GM23248 (cell line): ENCODE data around the gene ENTPD7. TPM values are rescaled to one million over a fixed set of nuclear protein-coding genes. Genes with fewer than 3 reads are reported as not detected.

Source experiments
- DNase-seq: peaks from one replicate; pipeline ENCODE4 v3.0.0-alpha.2; 2015
- H2AFZ ChIP-seq: fragments of 200-600 bp; sonication (generic); 2 replicates; pipeline ENCODE4 v1.6.1; 2016; ENCODE audit warnings: antibody characterized with exemption
- H3F3A ChIP-seq: fragments of 200-600 bp; sonication (generic); 2 replicates; pipeline ENCODE4 v1.6.1; 2016; ENCODE audit warnings: mild to moderate bottlenecking, antibody characterized with exemption, mixed run types; ENCODE audit not compliant: insufficient read depth
- H3K27ac ChIP-seq: fragments of 200-600 bp; sonication (generic); 2 replicates; pipeline ENCODE4 v1.5.1; 2016; ENCODE audit warnings: mild to moderate bottlenecking
- H3K27me3 ChIP-seq: fragments of 200-600 bp; sonication (generic); replicated peaks from 2 replicates; pipeline ENCODE4 v1.6.1; 2016; ENCODE audit warnings: mild to moderate bottlenecking; ENCODE audit not compliant: insufficient read depth
- H3K36me3 ChIP-seq: fragments of 200-600 bp; sonication (generic); 2 replicates; pipeline ENCODE4 v1.6.1; 2016; ENCODE audit warnings: low read depth, mild to moderate bottlenecking
- H3K4me1 ChIP-seq: fragments of 200-600 bp; sonication (generic); 2 replicates; pipeline ENCODE4 v1.6.1; 2016; ENCODE audit warnings: mild to moderate bottlenecking; ENCODE audit not compliant: insufficient read depth
- H3K4me2 ChIP-seq: fragments of 200-600 bp; sonication (generic); one replicate; pipeline ENCODE4 v1.6.1; 2016; ENCODE audit warnings: mild to moderate bottlenecking; ENCODE audit not compliant: unreplicated experiment
- H3K4me3 ChIP-seq: fragments of 200-600 bp; sonication (generic); 2 replicates; pipeline ENCODE4 v1.5.1; 2016; ENCODE audit warnings: mild to moderate bottlenecking
- H3K79me2 ChIP-seq: fragments of 200-600 bp; sonication (generic); 2 replicates; pipeline ENCODE4 v1.6.1; 2016; ENCODE audit warnings: mild to moderate bottlenecking; ENCODE audit not compliant: insufficient read depth
- H3K9ac ChIP-seq: fragments of 200-600 bp; sonication (generic); 2 replicates; pipeline ENCODE4 v1.6.1; 2016; ENCODE audit warnings: mild to moderate bottlenecking
- H3K9me2 ChIP-seq: fragments of 200-600 bp; sonication (generic); 2 replicates; pipeline ENCODE4 v1.6.1; 2016; ENCODE audit warnings: mixed run types, mild to moderate bottlenecking, moderate library complexity; ENCODE audit not compliant: insufficient read depth
- H3K9me3 ChIP-seq: fragments of 200-600 bp; sonication (generic); one replicate; pipeline ENCODE4 v1.6.1; 2017; ENCODE audit warnings: low read depth
- H4K20me1 ChIP-seq: fragments of 200-600 bp; sonication (generic); 2 replicates; pipeline ENCODE4 v1.6.0; 2016; ENCODE audit not compliant: insufficient read depth
- EZH2 ChIP-seq: fragments of 200-600 bp; sonication (generic); IDR thresholded peaks from 2 replicates; pipeline ENCODE4 v1.6.1; 2018; ENCODE audit warnings: antibody characterized with exemption, mild to moderate bottlenecking; ENCODE audit not compliant: insufficient read depth, poor library complexity, severe bottlenecking
- EZH2phosphoT487 ChIP-seq: fragments of 200-600 bp; sonication (generic); IDR thresholded peaks from 2 replicates; pipeline ENCODE4 v1.6.1; 2018; ENCODE audit warnings: antibody characterized with exemption, moderate library complexity, mild to moderate bottlenecking, low read depth; ENCODE audit not compliant: insufficient read depth
- WGBS, 2 experiments: methylation state at CpG; one replicate each; pipeline ENCODE4 v1.1.6; 2015 to 2017; ENCODE audit warnings: low lambda C conversion rate in 2 of 2, low coverage in 1 of 2; ENCODE audit errors: missing lambda C conversion rate in 2 of 2; 5-methylcytosine and 5-hydroxymethylcytosine counted together
- in situ Hi-C: fragments of 300-500 bp; cut with MboI; formaldehyde crosslinking; loops from 2 replicates; pipeline ENCODE4 v1.15.0; 2020
- polyA plus RNA-seq: library from polyadenylated mRNA; unstranded; fragments of >200 nt; fragmentation: Nextera tagmentation; extraction: Ambion mirVana; gene quantifications from 2 replicates; pipeline ENCODE4 v1.2.1, GENCODE V29; 2016
- total RNA-seq: library from RNA; depleted of rRNA; stranded (reverse); fragments of >200 nt; shearing (Covaris generic); gene quantifications from 2 replicates; pipeline ENCODE4 v1.2.3, GENCODE V29; 2014

The ENTPD7 gene
- total and polyA plus RNA-seq, 2 experiments from 2014 or later, result 7.5 to 21.6 TPM

GRCh38 chr10:99667108-99667751 is 7.9 kb downstream of the ENTPD7 start:
- in situ Hi-C loops, result no loop called here
- TF ChIP-seq EZH2 (no peak), EZH2phosphoT487 (0 out of 2 replicates have a peak, but pooled peaks have one; percentile 48)
- Histone ChIP-seq H3K4me3 (0 out of 2 replicates have a peak overlapping the region, but pooled peaks have one; percentile 23), H3K9me2 (no peaks in the 10 kb centered on the region), H3K36me3 (peaks cover 50% of the 10 kb centered on the region), H3K9ac (peak overlapping the region; percentile 27; the same call in 1 of the 2 replicates), H4K20me1 (peaks cover 3% of the 10 kb centered on the region; the same call in 1 of the 2 replicates), H3F3A (peaks cover 40% of the 10 kb centered on the region), H3K9me3 (no peaks in the 10 kb centered on the region), H3K4me2 (peak overlapping the region; percentile 73), H3K4me1 (peaks cover 34% of the 10 kb centered on the region), H3K27ac (peak overlapping the region; percentile 65), H2AFZ (no peak overlapping the region), H3K79me2 (peaks cover 74% of the 10 kb centered on the region), H3K27me3 (no peaks in the 10 kb centered on the region)
- peak; percentile 92 for DNase-seq
- 3% methylated on average over 4 of the region's 4 CpGs for WGBS, 2 experiments

DNA sequence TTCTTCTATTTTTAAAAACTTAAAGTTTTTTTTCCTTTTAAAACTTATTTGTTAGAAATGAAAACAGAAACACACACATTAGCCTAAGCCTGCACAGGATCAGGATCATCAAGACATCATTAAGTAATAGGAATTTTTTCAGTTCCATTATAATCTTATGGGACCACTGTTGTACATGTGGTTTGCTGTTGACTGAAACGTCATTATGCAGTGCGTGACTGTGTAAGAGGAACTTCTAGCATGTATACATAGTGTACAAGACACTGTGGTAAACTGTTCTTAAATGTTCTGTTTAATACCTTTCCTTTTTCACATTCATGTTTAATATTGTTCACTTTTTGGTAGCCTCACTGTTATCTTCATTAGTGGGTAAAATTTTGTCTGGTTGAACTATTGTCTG is 12.1 kb downstream of the ENTPD7 start:
- Histone ChIP-seq H3F3A (peaks cover 39% of the 10 kb centered on the region), H3K27me3 (no peaks in the 10 kb centered on the region), H3K4me2 (no peak overlapping the region), H3K9me2 (no peaks in the 10 kb centered on the region), H3K36me3 (peaks cover 38% of the 10 kb centered on the region), H3K79me2 (peaks cover 66% of the 10 kb centered on the region), H4K20me1 (peaks cover 3% of the 10 kb centered on the region; the same call in 1 of the 2 replicates), H3K9me3 (no peaks in the 10 kb centered on the region), H3K4me1 (peaks cover 44% of the 10 kb centered on the region), H3K9ac (no peak overlapping the region), H3K27ac (no peak overlapping the region), H3K4me3 (no peak overlapping the region), H2AFZ (no peak overlapping the region)
- 98% methylated on average over 2 of the region's 2 CpGs for WGBS, 2 experiments
- TF ChIP-seq EZH2 (no peak), EZH2phosphoT487 (no peak)
- in situ Hi-C loops, result no loop called here
- no peak for DNase-seq

DNA sequence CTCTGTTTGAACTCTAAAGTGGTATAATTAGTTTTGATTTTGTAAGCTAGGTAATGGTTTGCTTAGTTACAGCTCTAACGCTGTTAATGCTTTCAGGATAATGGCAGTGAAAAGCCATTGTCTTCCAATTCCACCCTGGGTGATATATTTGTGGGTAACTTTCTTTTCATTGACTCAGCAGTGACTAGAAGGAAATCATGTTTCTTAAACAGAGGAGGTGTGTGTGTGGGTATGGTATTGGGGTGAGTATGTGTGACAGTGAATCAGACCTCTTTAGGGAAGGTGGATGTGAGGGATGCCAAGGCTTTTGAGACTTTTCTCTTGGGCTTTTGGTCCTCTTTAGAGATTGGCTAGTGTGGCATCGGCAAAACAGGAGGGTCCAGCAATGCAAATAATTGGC is 13.6 kb downstream of the ENTPD7 start:
- no peak overlapping the region for H3K4me3 ChIP-seq
- no peak overlapping the region for H3K9ac ChIP-seq
- H3F3A ChIP-seq, result peaks cover 32% of the 10 kb centered on the region
- peaks cover 76% of the 10 kb centered on the region for H3K79me2 ChIP-seq
- H3K27me3 ChIP-seq, result no peaks in the 10 kb centered on the region
- TF ChIP-seq EZH2phosphoT487, result no peak
- no peak for TF ChIP-seq EZH2
- DNase-seq, result peak; percentile 64
- peaks cover 43% of the 10 kb centered on the region for H3K4me1 ChIP-seq
- peaks cover 33% of the 10 kb centered on the region for H3K36me3 ChIP-seq
- H3K9me2 ChIP-seq, result no peaks in the 10 kb centered on the region
- no peaks in the 10 kb centered on the region for H4K20me1 ChIP-seq
- in situ Hi-C loops, result no loop called here
- no peak overlapping the region for H2AFZ ChIP-seq
- 72 to 81% methylated on average over 2 of the region's 2 CpGs for WGBS, 2 experiments
- peak overlapping the region; percentile 50 for H3K4me2 ChIP-seq
- H3K27ac ChIP-seq, result peak overlapping the region; percentile 34
- H3K9me3 ChIP-seq, result no peaks in the 10 kb centered on the region

- Histone ChIP-seq H2AFZ (no peak overlapping the region), H4K20me1 (no peaks in the 10 kb centered on the region), H3K9me2 (no peaks in the 10 kb centered on the region), H3K4me1 (peaks cover 43% of the 10 kb centered on the region), H3K4me2 (no peak overlapping the region), H3F3A (peaks cover 32% of the 10 kb centered on the region), H3K9ac (no peak overlapping the region), H3K9me3 (no peaks in the 10 kb centered on the region), H3K4me3 (no peak overlapping the region), H3K36me3 (peaks cover 28% of the 10 kb centered on the region), H3K27me3 (no peaks in the 10 kb centered on the region), H3K27ac (no peak overlapping the region), H3K79me2 (peaks cover 70% of the 10 kb centered on the region)
- TF ChIP-seq EZH2 (no peak), EZH2phosphoT487 (no peak)
- WGBS, 2 experiments, result 50% methylated on average over 2 of the region's 2 CpGs
- in situ Hi-C loops, result no loop called here
- no peak for DNase-seq
Observed at GRCh38 chr10:99673492-99673891, 14.2 kb downstream of the ENTPD7 start.
